Panc1 (cell line): Measurements from ENCODE around the gene RAB1B. TPM values are rescaled to one million over a fixed set of nuclear protein-coding genes. Genes with fewer than 3 reads are reported as not detected.

Experiments used
- ATAC-seq: fragments of 200-7000 bp; cut with Tn5 transposase; 2 replicates; pipeline ENCODE4 v1.9.1; 2020; ENCODE audit warnings: mild to moderate bottlenecking, moderate library complexity
- BruUV-seq: library from RNA; stranded (reverse); fragments of 400-500 nt; replicated peaks from 2 replicates; lab custom pipeline; 2021; lab: Mats Ljungman, UMichigan
- CTCF ChIA-PET: fragments of 300-600 bp; sonication (Branson Sonifier 250); formaldehyde crosslinking; loops from one replicate; lab custom pipeline; 2022; ENCODE audit warnings: antibody characterized with exemption; lab: Charles Lee
- POLR2A ChIA-PET: fragments of 300-600 bp; sonication (Branson Sonifier 250); formaldehyde crosslinking; loops from one replicate; lab custom pipeline; 2022; ENCODE audit warnings: antibody characterized with exemption; lab: Charles Lee
- DNase-seq: peaks from one replicate; pipeline ENCODE4 v3.0.0-alpha.2; 2010; ENCODE audit warnings: low read depth, low spot score
- H3K27ac ChIP-seq: 2 replicates; pipeline ENCODE4 v1.5.1; 2011; ENCODE audit warnings: mild to moderate bottlenecking, low read length, inconsistent platforms
- H3K27me3 ChIP-seq: fragments of 200-500 bp; sonication (Bioruptor generic); 2 replicates; pipeline ENCODE4 v1.6.0; 2014; ENCODE audit warnings: low read length, inconsistent platforms; ENCODE audit not compliant: control insufficient read depth, insufficient read depth
- H3K36me3 ChIP-seq: fragments of 200-500 bp; sonication (Bioruptor generic); 2 replicates; pipeline ENCODE4 v1.5.1; 2014; ENCODE audit warnings: inconsistent platforms, mild to moderate bottlenecking, low read length, moderate library complexity; ENCODE audit not compliant: control insufficient read depth, insufficient read depth
- H3K4me1 ChIP-seq: 2 replicates; pipeline ENCODE4 v1.5.1; 2011; ENCODE audit warnings: inconsistent platforms, mild to moderate bottlenecking, low read length, moderate library complexity; ENCODE audit not compliant: control insufficient read depth, insufficient read depth
- H3K4me3 ChIP-seq, 2 experiments: 2 replicates each; pipeline ENCODE4 v1.5.1; 2011 to 2012; ENCODE audit warnings: low read depth in 2 of 2, low read length in 2 of 2, mild to moderate bottlenecking in 2 of 2, inconsistent platforms in 1 of 2, moderate library complexity in 1 of 2
- H3K9me3 ChIP-seq: fragments of 200-500 bp; sonication (Bioruptor generic); 2 replicates; pipeline ENCODE4 v1.5.1; 2014; ENCODE audit warnings: low read depth, mild to moderate bottlenecking, inconsistent platforms, low read length, moderate library complexity; ENCODE audit not compliant: control insufficient read depth, insufficient read depth
- CTCF ChIP-seq: fragments of 450-650 bp; IDR thresholded peaks from 2 replicates; pipeline ENCODE4 v1.5.1; 2017; ENCODE audit warnings: mild to moderate bottlenecking
- POLR2AphosphoS5 ChIP-seq: IDR thresholded peaks from 2 replicates; pipeline ENCODE4 v1.6.1; 2012; ENCODE audit warnings: mild to moderate bottlenecking, low read depth, low read length, moderate library complexity
- REST ChIP-seq, 2 experiments: IDR thresholded peaks; 2 replicates each; pipeline ENCODE4 v1.6.1; 2011 to 2012; ENCODE audit warnings: low read depth in 2 of 2, control low read depth in 1 of 2, low read length in 1 of 2, mild to moderate bottlenecking in 1 of 2, moderate library complexity in 1 of 2; ENCODE audit not compliant: insufficient read depth in 1 of 2
- SIN3A ChIP-seq: IDR thresholded peaks from 2 replicates; pipeline ENCODE4 v1.6.1; 2012; ENCODE audit warnings: low read depth, mild to moderate bottlenecking, low read length, moderate library complexity, borderline replicate concordance; ENCODE audit not compliant: insufficient read depth
- TCF7L2 ChIP-seq: IDR thresholded peaks from 2 replicates; pipeline ENCODE4 v1.6.1; 2011; ENCODE audit warnings: mild to moderate bottlenecking, low read depth, low read length, inconsistent platforms
- in situ Hi-C: cut with HindIII; loops from 2 replicates; pipeline ENCODE4 v1.10.0; 2016; ENCODE audit warnings: low sequenced_read_pairs, low pct_unique_long_range_greater_than_20kb
- intact Hi-C: fragments of 100-400 bp; cut with micrococcal nuclease; formaldehyde crosslinking; loops from one replicate; pipeline ENCODE4 v1.10.0; 2022; ENCODE audit not compliant: unreplicated experiment
- total RNA-seq: library from RNA; stranded (reverse); gene quantifications from one replicate; pipeline ENCODE4 v1.2.1, GENCODE V29; 2021; ENCODE audit not compliant: unreplicated experiment

The RAB1B gene
- total RNA-seq, 1 experiment from 2014 or later, result 256 TPM

- Histone ChIP-seq H3K27me3 (no peaks in the 10 kb centered on the region), H3K4me1 (no peaks in the 10 kb centered on the region), H3K4me3 (no peak overlapping the region), H3K9me3 (no peaks in the 10 kb centered on the region), H3K27ac (no peak overlapping the region), H3K36me3 (no peaks in the 10 kb centered on the region; the same call in 1 of the 2 replicates)
- BruUV-seq, result no TSS peak
- ATAC-seq (no peak), DNase-seq (no peak)
- in situ Hi-C loops, result no loop called here
- ChIA-PET CTCF (no interaction called here), POLR2A (no interaction called here)
- TF ChIP-seq SIN3A (no peak), POLR2AphosphoS5 (no peak)
- intact Hi-C loops, result no loop called here
These were observed 28.9 kb upstream of the RAB1B start for GRCh38 chr11:66239511-66239910.

GRCh38 chr11:66239998-66240780 is 28.2 kb upstream of the RAB1B start:
- POLR2A ChIA-PET, result interaction anchor here (0.5 kb wide), 1 partner anchor 137 kb away, joined by 4 read pairs; no protein-coding TSS in a partner anchor
- H3K36me3 ChIP-seq, result no peaks in the 10 kb centered on the region; the same call in 1 of the 2 replicates

More at GRCh38 chr11:66239998-66240780, 28.2 kb upstream of the RAB1B start:
- TF ChIP-seq SIN3A (no peak), REST (IDR thresholded peaks at IDR 0.05; ENCODE audit: insufficient read depth in 1 of 2, low read depth in 2 of 2, low read length in 1 of 2) (no peak), TCF7L2 (no peak), CTCF (no peak), POLR2AphosphoS5 (no peak)
- Histone ChIP-seq H3K27ac (no peak overlapping the region), H3K4me3 (no peak overlapping the region), H3K4me1 (no peaks in the 10 kb centered on the region), H3K27me3 (no peaks in the 10 kb centered on the region), H3K9me3 (no peaks in the 10 kb centered on the region)
- BruUV-seq, result no TSS peak
- intact Hi-C loops, result no loop called here
- DNase-seq (no peak), ATAC-seq (no peak)
- CTCF ChIA-PET, result no interaction called here
- in situ Hi-C loops, result no loop called here
